ENCODE measurements around the gene TVP23C. TPM values are rescaled to one million over a fixed set of nuclear protein-coding genes. Genes with fewer than 3 reads are reported as not detected.
"Not testable (repeated sequence)": the region's sequence is repeated elsewhere in the genome, so short reads cannot be mapped to it uniquely, and the experiment has no call there.

TVP23C gene
- total RNA-seq (ENCODE audit: insufficient read depth, low replicate concordance) = 15.2 TPM

- peak; percentile 67 for DNase-seq (ENCODE audit: low spot score)
Observed at GRCh38 chr17:15563375-15563857, at the start of gene TVP23C. TVP23C (minus strand) TSS chr17:15563483; CDS start chr17:15563448, 35 bp downstream.

- DNase-seq (ENCODE audit: low spot score) = not testable (repeated sequence)
Observed at GRCh38 chr17:15592960-15593359, 29.7 kb upstream of the TVP23C start.

- DNase-seq (ENCODE audit: low spot score) = not testable (repeated sequence)
Observed at GRCh38 chr17:15591986-15592385, 28.7 kb upstream of the TVP23C start.

- DNase-seq (ENCODE audit: low spot score) = not testable (repeated sequence)
Observed at GRCh38 chr17:15590844-15591243, 27.6 kb upstream of the TVP23C start.

- DNase-seq (ENCODE audit: low spot score) = not testable (repeated sequence)
Observed at GRCh38 chr17:15589544-15590536, 26.6 kb upstream of the TVP23C start.

GRCh38 chr17:15588017-15588416, 24.7 kb upstream of the TVP23C start:
- not testable (repeated sequence) for DNase-seq (ENCODE audit: low spot score)

- not testable (repeated sequence) for DNase-seq (ENCODE audit: low spot score)
Observed at GRCh38 chr17:15583313-15583712, 20.0 kb upstream of the TVP23C start.

- not testable (repeated sequence) for DNase-seq (ENCODE audit: low spot score)
Observed at GRCh38 chr17:15581462-15581861, 18.2 kb upstream of the TVP23C start.

- not testable (repeated sequence) for DNase-seq (ENCODE audit: low spot score)
Observed at GRCh38 chr17:15576848-15577247, 13.6 kb upstream of the TVP23C start.

GRCh38 chr17:15574660-15575059, 11.4 kb upstream of the TVP23C start:
- DNase-seq (ENCODE audit: low spot score) = not testable (repeated sequence)

GRCh38 chr17:15573870-15574269, 10.6 kb upstream of the TVP23C start:
- peak; percentile 51 for DNase-seq (ENCODE audit: low spot score)

- DNase-seq (ENCODE audit: low spot score) = not testable (repeated sequence)
Observed at GRCh38 chr17:15562613-15563374, 489 bp downstream of the TVP23C start.

GRCh38 chr17:15561439-15561838, 1.8 kb downstream of the TVP23C start:
- not testable (repeated sequence) for DNase-seq (ENCODE audit: low spot score)

GRCh38 chr17:15558403-15559105, 4.7 kb downstream of the TVP23C start:
- DNase-seq (ENCODE audit: low spot score) = not testable (repeated sequence)

GRCh38 chr17:15557334-15557832, 5.9 kb downstream of the TVP23C start:
- not testable (repeated sequence) for DNase-seq (ENCODE audit: low spot score)

- DNase-seq (ENCODE audit: low spot score) = not testable (repeated sequence)
Observed at GRCh38 chr17:15552932-15553331, 10.4 kb downstream of the TVP23C start.

GRCh38 chr17:15549552-15549951, 13.7 kb downstream of the TVP23C start:
- DNase-seq (ENCODE audit: low spot score) = not testable (repeated sequence)

- not testable (repeated sequence) for DNase-seq (ENCODE audit: low spot score)
Observed at GRCh38 chr17:15546604-15547003, 16.7 kb downstream of the TVP23C start.

- peak; percentile 6 for DNase-seq (ENCODE audit: low spot score)
Observed at GRCh38 chr17:15540371-15541219, 22.7 kb downstream of the TVP23C start.

GRCh38 chr17:15533122-15533521, 30.2 kb downstream of the TVP23C start:
- not testable (repeated sequence) for DNase-seq (ENCODE audit: low spot score)

Data from umbilical cord (tissue), 2 donors.